GM21529 (cell line): Measurements from ENCODE around the gene ESYT1.

Experiments used
- ATAC-seq: cut with Tn5 transposase; IDR thresholded peaks from one replicate; pipeline ENCODE4 v1.9.1; 2021; ENCODE audit not compliant: unreplicated experiment

The ESYT1 gene, protein sequence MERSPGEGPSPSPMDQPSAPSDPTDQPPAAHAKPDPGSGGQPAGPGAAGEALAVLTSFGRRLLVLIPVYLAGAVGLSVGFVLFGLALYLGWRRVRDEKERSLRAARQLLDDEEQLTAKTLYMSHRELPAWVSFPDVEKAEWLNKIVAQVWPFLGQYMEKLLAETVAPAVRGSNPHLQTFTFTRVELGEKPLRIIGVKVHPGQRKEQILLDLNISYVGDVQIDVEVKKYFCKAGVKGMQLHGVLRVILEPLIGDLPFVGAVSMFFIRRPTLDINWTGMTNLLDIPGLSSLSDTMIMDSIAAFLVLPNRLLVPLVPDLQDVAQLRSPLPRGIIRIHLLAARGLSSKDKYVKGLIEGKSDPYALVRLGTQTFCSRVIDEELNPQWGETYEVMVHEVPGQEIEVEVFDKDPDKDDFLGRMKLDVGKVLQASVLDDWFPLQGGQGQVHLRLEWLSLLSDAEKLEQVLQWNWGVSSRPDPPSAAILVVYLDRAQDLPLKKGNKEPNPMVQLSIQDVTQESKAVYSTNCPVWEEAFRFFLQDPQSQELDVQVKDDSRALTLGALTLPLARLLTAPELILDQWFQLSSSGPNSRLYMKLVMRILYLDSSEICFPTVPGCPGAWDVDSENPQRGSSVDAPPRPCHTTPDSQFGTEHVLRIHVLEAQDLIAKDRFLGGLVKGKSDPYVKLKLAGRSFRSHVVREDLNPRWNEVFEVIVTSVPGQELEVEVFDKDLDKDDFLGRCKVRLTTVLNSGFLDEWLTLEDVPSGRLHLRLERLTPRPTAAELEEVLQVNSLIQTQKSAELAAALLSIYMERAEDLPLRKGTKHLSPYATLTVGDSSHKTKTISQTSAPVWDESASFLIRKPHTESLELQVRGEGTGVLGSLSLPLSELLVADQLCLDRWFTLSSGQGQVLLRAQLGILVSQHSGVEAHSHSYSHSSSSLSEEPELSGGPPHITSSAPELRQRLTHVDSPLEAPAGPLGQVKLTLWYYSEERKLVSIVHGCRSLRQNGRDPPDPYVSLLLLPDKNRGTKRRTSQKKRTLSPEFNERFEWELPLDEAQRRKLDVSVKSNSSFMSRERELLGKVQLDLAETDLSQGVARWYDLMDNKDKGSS

DNA sequence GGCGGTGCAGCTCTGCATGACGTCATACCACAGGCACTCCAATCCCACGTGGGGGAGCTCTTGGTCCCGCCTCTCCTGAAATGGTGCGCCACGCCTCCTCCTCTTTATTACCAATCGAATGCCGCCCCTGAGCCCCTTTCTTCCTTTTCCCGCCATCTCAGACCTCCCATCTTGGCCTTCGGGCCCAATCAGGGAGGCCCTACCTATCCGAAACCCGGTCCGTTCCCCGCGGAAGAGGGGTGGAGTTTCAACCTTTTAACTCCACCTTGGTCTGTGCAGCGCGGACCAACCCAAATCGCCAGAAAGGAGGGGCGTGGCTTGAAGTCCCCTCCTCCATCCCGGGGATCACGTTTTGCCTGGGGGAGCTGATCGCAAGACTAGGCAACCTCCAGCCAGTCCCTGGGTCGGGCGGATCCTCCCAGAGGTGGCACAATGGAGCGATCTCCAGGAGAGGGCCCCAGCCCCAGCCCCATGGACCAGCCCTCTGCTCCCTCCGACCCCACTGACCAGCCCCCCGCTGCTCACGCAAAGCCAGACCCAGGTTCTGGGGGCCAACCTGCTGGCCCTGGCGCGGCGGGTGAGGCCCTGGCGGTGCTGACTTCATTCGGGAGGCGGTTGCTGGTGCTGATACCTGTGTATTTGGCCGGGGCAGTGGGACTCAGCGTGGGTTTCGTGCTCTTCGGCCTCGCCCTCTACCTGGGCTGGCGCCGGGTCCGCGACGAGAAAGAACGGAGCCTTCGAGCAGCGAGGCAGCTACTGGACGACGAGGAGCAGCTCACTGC, at the start of gene ESYT1:
TSS of gene ESYT1 (plus strand) at position 380 of the 782 bp plus-strand sequence. CDS start at position 433, 53 bp downstream.
- ATAC-seq = peak; percentile 88

DNA sequence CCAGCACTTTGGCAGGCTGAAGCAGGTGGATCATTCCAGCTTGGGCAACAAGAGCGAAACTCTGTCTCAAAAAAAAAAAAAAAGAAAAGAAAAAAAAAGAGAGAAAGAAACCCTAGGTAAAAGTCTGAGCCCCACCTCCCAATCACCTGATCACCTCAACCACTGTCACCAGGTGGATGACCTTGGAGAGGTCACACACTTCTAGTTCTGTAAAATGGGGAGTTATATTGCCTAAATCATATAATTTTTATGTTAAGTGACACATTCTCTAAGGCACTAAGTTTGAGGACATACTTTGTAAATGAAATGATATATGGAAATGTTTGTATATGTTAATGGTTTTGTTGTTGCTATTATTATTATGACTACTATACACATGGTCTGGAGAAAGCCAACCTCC, 49.6 kb upstream of the ESYT1 start:
- no peak for ATAC-seq

- ATAC-seq = peak; percentile 72
Observed at GRCh38 chr12:56078931-56079722, 48.9 kb upstream of the ESYT1 start.

DNA sequence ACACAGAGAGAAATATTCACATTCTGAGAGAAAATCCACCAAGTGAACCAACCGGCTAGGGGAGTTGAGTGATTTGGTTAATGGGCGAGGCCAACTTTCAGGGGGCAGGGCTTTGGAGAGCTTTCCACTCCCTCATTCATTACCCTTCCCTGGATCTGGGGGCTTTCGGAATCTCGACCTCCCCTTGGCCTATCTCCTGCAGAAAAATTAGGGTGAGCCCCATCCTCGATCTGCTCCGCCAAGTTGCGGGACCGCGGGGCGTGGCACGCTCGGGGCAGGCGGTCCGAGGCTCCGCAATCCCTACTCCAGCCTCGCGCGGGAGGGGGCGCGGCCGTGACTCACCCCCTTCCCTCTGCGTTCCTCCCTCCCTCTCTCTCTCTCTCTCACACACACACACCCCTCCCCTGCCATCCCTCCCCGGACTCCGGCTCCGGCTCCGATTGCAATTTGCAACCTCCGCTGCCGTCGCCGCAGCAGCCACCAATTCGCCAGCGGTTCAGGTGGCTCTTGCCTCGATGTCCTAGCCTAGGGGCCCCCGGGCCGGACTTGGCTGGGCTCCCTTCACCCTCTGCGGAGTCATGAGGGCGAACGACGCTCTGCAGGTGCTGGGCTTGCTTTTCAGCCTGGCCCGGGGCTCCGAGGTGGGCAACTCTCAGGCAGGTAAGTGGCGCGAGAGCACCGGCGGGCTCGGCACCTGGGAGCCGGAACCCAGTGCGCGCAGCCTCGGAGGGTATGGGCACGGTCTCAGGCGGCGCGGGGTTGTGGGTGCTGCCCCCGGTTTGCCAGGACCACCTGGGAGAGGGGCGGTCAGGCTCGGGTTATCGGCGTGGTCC, 48.1 kb upstream of the ESYT1 start, which contains the start of gene ERBB3:
TSS of gene ERBB3 (plus strand) at position 443 of the 833 bp plus-strand sequence. CDS start at position 579, 136 bp downstream.
- ATAC-seq = no peak

DNA sequence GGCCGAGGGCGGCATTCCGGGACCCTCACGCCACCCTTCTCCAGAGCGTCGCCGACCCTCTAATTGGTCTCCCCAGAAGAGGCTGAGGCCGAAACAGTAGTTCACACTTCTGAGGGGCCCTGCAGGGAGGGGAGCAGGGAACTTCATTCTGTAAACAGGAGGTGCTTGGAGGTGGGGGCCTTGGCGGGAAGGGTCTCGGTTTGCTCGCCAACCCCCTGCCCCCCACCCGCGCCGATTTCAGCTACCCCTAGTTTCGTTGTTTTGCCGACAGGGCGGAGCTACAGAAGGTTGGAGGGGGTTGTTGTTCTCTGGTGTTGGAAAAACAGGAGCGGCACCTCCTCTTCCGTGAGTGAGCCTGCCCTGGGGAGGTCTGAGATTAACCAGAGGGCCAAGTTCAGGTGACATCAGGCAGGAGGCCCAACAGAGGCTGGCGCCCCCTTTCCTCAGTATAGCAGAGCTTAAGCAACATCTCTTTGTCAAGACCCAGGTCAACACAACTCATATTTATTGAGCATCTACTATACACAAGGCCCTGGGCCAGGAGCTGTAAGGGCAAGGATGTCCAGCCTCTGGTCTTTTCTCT, 47.4 kb upstream of the ESYT1 start:
- no peak for ATAC-seq

DNA sequence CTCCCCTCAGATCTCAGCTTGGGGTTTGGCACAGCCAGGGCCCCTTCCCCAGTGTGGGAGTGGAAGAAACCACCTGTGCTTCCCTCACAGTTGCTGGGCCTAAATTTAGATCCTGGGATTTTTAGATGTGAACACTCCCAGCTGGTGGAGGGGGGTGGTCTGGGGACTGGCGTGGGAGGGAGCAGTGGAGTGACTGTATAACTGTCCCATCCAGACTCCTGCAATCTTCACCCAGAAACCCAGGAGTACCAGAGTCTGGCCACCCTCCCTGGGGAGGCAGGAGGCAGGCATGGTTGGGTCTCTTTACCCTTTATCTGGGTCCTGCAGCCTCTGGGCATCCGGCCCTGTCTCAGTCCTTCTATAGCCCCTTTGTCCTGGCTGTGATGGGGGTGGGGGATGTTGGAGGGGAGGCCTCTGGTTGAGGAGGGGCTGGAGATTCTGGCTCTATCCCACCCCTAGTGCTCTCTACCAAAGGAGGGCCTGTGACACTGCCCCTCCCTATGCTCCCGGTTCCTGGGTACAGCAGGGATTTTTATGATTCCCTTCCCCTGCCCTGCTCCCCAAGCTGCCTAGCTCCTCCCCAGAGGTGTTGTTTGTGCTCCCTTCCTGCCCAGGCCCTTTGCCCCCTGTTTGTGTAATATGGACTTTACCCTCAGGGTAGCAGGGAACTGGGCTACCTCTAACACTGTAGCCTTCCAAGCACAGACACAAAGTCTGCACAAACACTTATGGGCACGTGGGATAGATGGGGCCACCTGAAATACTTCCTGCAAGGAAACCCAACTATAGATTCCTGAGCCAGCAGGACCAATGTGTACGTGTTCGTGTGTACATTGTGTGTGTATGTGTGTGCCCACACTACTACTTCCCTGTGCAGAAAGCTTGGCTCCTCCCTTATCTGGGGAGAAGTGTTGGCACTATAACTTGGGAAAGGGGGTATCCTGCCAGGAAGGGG, 46.4 kb upstream of the ESYT1 start:
- no peak for ATAC-seq

- ATAC-seq = no peak
Observed at GRCh38 chr12:56082382-56082781, 45.7 kb upstream of the ESYT1 start.

- no peak for ATAC-seq
Observed at GRCh38 chr12:56082967-56083366, 45.1 kb upstream of the ESYT1 start.

DNA sequence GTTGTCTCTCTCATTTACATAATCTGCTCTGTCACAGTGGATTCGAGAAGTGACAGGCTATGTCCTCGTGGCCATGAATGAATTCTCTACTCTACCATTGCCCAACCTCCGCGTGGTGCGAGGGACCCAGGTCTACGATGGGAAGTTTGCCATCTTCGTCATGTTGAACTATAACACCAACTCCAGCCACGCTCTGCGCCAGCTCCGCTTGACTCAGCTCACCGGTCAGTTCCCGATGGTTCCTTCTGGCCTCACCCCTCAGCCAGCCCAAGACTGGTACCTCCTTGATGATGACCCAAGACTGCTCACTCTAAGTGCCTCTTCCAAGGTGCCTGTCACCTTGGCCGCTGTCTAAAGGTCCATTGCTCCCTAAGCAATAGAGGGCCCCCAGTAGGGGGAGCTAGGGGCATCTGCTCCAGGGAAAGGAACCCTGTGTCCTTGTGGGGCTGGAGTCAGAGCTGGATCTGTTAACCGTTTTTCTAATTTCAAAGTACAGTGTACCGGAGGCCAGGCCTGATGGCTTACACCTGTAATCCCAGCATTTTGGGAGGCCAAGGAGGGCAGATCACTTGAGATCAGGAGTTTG, 43.0 kb upstream of the ESYT1 start:
- no peak for ATAC-seq

DNA sequence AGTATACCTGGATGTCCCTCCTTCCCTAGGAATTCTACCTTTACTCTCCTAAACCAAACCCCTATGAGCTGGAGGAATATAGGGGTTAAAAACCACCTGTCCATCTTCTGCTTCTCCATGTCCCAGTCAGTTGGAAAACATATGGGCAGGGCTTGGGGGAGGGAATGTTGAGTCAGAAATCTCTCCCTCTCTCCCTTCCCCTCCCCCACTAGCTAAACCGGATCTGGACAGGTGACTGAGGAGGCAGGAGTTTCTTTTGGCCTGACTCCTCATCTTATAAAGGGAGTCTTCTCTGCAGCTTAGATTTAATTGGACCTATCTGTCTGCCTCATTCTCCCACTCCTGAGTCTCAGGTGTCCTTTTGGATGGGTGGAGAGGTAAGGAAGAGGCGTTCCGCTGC, 42.0 kb upstream of the ESYT1 start:
- no peak for ATAC-seq

DNA sequence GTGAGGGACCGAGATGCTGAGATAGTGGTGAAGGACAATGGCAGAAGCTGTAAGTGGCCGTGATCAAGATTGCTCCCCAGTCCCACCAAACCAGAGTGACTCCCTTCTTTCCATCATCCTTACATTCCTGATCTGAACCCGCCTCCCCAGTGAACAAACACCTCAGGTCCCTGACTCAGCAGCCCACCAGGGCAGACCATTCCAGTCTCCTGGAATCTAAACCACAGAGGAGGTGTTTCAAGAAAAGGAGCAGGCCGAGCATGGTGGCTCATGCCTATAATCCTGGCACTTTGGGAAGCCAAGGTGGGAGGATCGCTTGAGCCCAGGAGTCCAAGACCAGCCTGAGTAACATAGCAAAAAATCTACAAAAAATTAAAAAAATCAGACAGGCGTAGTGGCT, 41.5 kb upstream of the ESYT1 start:
- no peak for ATAC-seq

GRCh38 chr12:56087220-56087619, 40.8 kb upstream of the ESYT1 start:
- no peak for ATAC-seq

- ATAC-seq = no peak
Observed at GRCh38 chr12:56097738-56098137, 30.3 kb upstream of the ESYT1 start.

DNA sequence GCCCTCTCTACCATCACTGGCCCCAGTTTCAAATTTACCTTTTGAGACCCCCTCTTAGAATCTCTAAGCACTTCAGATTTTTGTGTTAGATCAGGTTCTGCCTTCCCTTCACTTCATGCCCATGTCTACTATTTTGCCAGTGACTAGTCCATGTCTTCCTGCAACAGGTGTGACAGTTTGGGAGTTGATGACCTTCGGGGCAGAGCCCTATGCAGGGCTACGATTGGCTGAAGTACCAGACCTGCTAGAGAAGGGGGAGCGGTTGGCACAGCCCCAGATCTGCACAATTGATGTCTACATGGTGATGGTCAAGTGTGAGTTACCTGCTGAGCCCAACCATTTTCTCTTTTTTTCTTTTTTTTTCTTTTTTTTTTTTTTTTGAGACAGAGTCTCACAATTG, 29.5 kb upstream of the ESYT1 start:
- ATAC-seq = no peak

DNA sequence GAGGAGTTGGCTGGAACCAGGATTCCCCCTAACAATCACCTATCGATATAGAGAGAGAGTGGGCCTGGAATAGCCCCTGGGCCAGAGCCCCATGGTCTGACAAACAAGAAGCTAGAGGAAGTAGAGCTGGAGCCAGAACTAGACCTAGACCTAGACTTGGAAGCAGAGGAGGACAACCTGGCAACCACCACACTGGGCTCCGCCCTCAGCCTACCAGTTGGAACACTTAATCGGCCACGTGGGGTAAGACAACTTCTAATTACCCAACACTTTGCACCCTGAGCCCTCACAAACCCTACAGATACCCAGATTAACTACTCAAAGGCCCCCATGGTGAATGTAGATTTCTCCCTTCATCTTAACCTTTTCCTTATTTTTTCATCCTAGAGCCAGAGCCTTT, 28.3 kb upstream of the ESYT1 start:
- no peak for ATAC-seq

DNA sequence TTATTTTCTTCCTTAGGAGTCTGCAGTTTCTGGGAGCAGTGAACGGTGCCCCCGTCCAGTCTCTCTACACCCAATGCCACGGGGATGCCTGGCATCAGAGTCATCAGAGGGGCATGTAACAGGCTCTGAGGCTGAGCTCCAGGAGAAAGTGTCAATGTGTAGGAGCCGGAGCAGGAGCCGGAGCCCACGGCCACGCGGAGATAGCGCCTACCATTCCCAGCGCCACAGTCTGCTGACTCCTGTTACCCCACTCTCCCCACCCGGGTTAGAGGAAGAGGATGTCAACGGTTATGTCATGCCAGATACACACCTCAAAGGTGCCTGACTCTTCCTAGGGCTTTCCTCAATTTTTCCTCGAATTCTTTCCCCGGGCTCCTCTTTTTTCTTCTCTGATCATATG, 27.0 kb upstream of the ESYT1 start:
- no peak for ATAC-seq

DNA sequence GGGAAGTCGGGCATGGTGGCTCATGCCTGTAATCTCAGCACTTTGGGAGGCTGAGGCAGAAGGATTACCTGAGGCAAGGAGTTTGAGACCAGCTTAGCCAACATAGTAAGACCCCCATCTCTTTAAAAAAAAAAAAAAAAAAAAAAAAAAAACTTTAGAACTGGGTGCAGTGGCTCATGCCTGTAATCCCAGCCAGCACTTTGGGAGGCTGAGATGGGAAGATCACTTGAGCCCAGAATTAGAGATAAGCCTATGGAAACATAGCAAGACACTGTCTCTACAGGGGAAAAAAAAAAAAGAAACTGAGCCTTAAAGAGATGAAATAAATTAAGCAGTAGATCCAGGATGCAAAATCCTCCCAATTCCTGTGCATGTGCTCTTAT, 25.4 kb upstream of the ESYT1 start:
- no peak for ATAC-seq
